NT2/D1 (cell line): Measurements from ENCODE around the gene CNTN6.

Experiments
- SUZ12 ChIP-seq: IDR thresholded peaks from 2 replicates; pipeline ENCODE4 v1.6.1; 2011; ENCODE audit not compliant: insufficient read length, insufficient read depth; ENCODE audit errors: extremely low read depth
- YY1 ChIP-seq: IDR thresholded peaks from 2 replicates; pipeline ENCODE4 v1.6.1; 2011; ENCODE audit not compliant: insufficient read length, insufficient read depth
- ZNF274 ChIP-seq: IDR thresholded peaks from 2 replicates; pipeline ENCODE4 v1.6.1; 2011; ENCODE audit warnings: mild to moderate bottlenecking, low read depth, low read length

GRCh38 chr3:1179146-1179545, 86.3 kb downstream of the CNTN6 start:
- TF ChIP-seq ZNF274 (no peak), SUZ12 (no peak), YY1 (no peak)
